Measurements from ENCODE around the gene CACNB4. TPM values are rescaled to one million over a fixed set of nuclear protein-coding genes. Genes with fewer than 3 reads are reported as not detected.

Gene CACNB4
- total and polyA plus RNA-seq, 2 of the 4 experiments (the other 2 are of a cell fraction) = 0.12 to 0.36 TPM

DNA sequence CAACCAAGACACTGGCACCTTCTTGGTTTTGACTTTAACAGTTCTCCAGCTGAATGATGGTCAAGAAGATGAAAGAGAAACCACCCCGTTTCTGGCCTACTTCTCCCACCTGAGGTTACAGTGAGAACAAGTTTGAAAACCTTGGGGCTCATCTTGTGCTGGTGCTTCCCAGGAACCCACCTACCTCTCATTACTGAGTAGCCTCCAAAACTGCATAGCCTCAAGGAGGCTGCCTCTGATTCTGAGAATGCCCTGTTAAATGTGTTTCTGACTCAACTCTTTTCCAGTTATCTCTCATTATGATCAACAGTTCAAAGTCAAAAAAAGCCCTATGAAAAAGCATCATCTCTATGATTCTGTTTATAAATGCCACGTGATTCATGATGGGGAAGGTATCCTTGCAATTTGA, 121.9 kb downstream of the CACNB4 start:
- no peak overlapping the region for H2AK9ac ChIP-seq (replicated peaks; ENCODE audit: low read depth, low read length, poor library complexity)
- ChIA-PET CTCF (no interaction called here), POLR2A (ENCODE audit: unreplicated experiment) (no interaction called here)
- H2BK15ac ChIP-seq (ENCODE audit: low read depth, low read length) = no peak overlapping the region
- no peak overlapping the region for H3K14ac ChIP-seq (replicated peaks; ENCODE audit: low read depth, low read length)
- no peaks in the 10 kb centered on the region for H3K4me1 ChIP-seq (ENCODE audit: control insufficient read depth, insufficient read depth, low read length)
- H3K9me1 ChIP-seq (ENCODE audit: insufficient read depth, low read length) = no peaks in the 10 kb centered on the region
- in situ Hi-C loops (cut with MboI; ENCODE audit: low sequenced_read_pairs) = no loop called here
- dilution Hi-C loops (cut with HindIII; ENCODE audit: low sequenced_read_pairs, unreplicated experiment) = no loop called here
- H2AK5ac ChIP-seq (ENCODE audit: low read depth, low read length) = no peak overlapping the region
- no peak overlapping the region for H3K56ac ChIP-seq (ENCODE audit: extremely low read depth, insufficient read depth, low read length)
- no peak overlapping the region for H3K4me3 ChIP-seq (ENCODE audit: insufficient read depth, low read depth, low read length)
- no peak overlapping the region for H4K8ac ChIP-seq (ENCODE audit: low read depth in 2 of 2, low read length in 2 of 2)
- BruUV-seq (replicated peaks) = no TSS peak
- no peak overlapping the region for H4K5ac ChIP-seq (ENCODE audit: low read depth, low read length)
- ATAC-seq (ENCODE audit: low read depth) (no peak), DNase-seq (no peak)
- H3K9me3 ChIP-seq (ENCODE audit: control insufficient read depth, insufficient read depth, low read length) = no peaks in the 10 kb centered on the region
- H2BK5ac ChIP-seq (ENCODE audit: low read depth, low read length, poor library complexity, severe bottlenecking) = no peak overlapping the region
- H3K23ac ChIP-seq (ENCODE audit: low read depth, low read length) = no peak overlapping the region
- H2BK120ac ChIP-seq (ENCODE audit: low read depth, low read length) = no peak overlapping the region
- no peak overlapping the region for H3K4ac ChIP-seq (ENCODE audit: low read depth, low read length)
- WGBS, 2 experiments (ENCODE audit: extremely low coverage in 2 of 2, insufficient read length in 1 of 2) = no CpG with 5 or more reads among the region's 2 CpGs
- no peak overlapping the region for H3K18ac ChIP-seq (ENCODE audit: low read depth, low read length)
- H3K4me2 ChIP-seq (ENCODE audit: low read depth, low read length) = no peak overlapping the region
- H3K9ac ChIP-seq (ENCODE audit: low read depth, low read length) = no peak overlapping the region
- no peak overlapping the region for H3K27ac ChIP-seq (ENCODE audit: insufficient read depth, low read length)
- intact Hi-C loops (cut with micrococcal nuclease) = no loop called here
- H3K27me3 ChIP-seq (ENCODE audit: control insufficient read depth, insufficient read depth, low read length) = peaks cover 2% of the 10 kb centered on the region; the same call in 1 of the 2 replicates
- no peaks in the 10 kb centered on the region for H4K20me1 ChIP-seq (ENCODE audit: insufficient read depth, low read length)
- H3K79me1 ChIP-seq (ENCODE audit: low read depth in 1 of 2, low read length in 2 of 2) = no peaks in the 10 kb centered on the region
- no peak overlapping the region for H2AFZ ChIP-seq (replicated peaks; ENCODE audit: low read length, poor library complexity)
- H3K36me3 ChIP-seq (ENCODE audit: control insufficient read depth, insufficient read depth, low read length) = no peaks in the 10 kb centered on the region
- TF ChIP-seq, protein P1, sequence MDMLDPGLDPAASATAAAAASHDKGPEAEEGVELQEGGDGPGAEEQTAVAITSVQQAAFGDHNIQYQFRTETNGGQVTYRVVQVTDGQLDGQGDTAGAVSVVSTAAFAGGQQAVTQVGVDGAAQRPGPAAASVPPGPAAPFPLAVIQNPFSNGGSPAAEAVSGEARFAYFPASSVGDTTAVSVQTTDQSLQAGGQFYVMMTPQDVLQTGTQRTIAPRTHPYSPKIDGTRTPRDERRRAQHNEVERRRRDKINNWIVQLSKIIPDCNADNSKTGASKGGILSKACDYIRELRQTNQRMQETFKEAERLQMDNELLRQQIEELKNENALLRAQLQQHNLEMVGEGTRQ (IDR thresholded peaks at IDR 0.05; ENCODE audit: low read depth, low read length) = no peak
- TF ChIP-seq CEBPB (IDR thresholded peaks at IDR 0.05; ENCODE audit: low read depth, low read length) (no peak), POLR2A (IDR thresholded peaks at IDR 0.05; ENCODE audit: low read depth, low read length) (no peak), MXI1 (IDR thresholded peaks at IDR 0.05; ENCODE audit: borderline replicate concordance, low read depth, low read length) (no peak), FOS (IDR thresholded peaks at IDR 0.05; ENCODE audit: low read depth, low read length) (no peak), NFE2L2 (IDR thresholded peaks at IDR 0.05; ENCODE audit: low read depth, low read length) (no peak)
- TF ChIP-seq, protein P2, sequence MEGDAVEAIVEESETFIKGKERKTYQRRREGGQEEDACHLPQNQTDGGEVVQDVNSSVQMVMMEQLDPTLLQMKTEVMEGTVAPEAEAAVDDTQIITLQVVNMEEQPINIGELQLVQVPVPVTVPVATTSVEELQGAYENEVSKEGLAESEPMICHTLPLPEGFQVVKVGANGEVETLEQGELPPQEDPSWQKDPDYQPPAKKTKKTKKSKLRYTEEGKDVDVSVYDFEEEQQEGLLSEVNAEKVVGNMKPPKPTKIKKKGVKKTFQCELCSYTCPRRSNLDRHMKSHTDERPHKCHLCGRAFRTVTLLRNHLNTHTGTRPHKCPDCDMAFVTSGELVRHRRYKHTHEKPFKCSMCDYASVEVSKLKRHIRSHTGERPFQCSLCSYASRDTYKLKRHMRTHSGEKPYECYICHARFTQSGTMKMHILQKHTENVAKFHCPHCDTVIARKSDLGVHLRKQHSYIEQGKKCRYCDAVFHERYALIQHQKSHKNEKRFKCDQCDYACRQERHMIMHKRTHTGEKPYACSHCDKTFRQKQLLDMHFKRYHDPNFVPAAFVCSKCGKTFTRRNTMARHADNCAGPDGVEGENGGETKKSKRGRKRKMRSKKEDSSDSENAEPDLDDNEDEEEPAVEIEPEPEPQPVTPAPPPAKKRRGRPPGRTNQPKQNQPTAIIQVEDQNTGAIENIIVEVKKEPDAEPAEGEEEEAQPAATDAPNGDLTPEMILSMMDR (conservative IDR thresholded peaks at IDR 0.05; ENCODE audit: low read depth, low read length) = no peak
- TF ChIP-seq, protein P3, sequence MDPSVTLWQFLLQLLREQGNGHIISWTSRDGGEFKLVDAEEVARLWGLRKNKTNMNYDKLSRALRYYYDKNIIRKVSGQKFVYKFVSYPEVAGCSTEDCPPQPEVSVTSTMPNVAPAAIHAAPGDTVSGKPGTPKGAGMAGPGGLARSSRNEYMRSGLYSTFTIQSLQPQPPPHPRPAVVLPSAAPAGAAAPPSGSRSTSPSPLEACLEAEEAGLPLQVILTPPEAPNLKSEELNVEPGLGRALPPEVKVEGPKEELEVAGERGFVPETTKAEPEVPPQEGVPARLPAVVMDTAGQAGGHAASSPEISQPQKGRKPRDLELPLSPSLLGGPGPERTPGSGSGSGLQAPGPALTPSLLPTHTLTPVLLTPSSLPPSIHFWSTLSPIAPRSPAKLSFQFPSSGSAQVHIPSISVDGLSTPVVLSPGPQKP (IDR thresholded peaks at IDR 0.05; ENCODE audit: borderline replicate concordance, low read depth, low read length) = no peak
- H2BK20ac ChIP-seq (ENCODE audit: low read depth, low read length) = no peak overlapping the region
- no peak overlapping the region for H4K91ac ChIP-seq (ENCODE audit: insufficient read depth, low read depth, low read length)
